DMS153 treated with DMSO at 0.1 percent for 48 hours (cell line): ENCODE results near the gene FMN1.
A peak's percentile ranks its signal among the peaks of the same experiment; 100 is the strongest.

Experiments used
- DNase-seq: peaks from one replicate; lab custom pipeline; 2025; ENCODE audit not compliant: unreplicated experiment; lab: John Stamatoyannopoulos, UW

The FMN1 gene

GRCh38 chr15:33027306-33028035, 167.0 kb downstream of the FMN1 start:
- DNase-seq, result no peak

- no peak for DNase-seq
These were observed 167.9 kb downstream of the FMN1 start for GRCh38 chr15:33026614-33027013.

DNA sequence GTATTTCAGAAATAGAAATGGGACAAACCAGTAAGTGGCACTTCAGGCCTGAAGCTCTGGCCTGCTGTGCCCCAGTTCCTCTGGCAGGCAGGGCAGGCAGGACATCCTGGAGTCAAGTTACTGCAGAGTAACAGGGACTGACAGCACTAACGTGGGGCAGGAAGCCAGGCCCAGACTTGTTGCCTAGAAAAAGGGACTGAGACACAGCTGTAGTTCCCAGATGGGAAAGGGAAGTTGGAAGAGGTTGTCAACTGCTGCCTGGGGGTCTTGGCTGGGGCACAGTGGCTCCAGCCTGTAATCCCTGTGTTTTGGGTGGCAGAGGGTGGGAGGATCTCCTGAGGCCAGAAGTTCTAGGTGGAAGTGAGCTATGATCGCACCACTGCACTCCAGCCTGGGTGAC, 171.9 kb downstream of the FMN1 start:
- no peak for DNase-seq

DNA sequence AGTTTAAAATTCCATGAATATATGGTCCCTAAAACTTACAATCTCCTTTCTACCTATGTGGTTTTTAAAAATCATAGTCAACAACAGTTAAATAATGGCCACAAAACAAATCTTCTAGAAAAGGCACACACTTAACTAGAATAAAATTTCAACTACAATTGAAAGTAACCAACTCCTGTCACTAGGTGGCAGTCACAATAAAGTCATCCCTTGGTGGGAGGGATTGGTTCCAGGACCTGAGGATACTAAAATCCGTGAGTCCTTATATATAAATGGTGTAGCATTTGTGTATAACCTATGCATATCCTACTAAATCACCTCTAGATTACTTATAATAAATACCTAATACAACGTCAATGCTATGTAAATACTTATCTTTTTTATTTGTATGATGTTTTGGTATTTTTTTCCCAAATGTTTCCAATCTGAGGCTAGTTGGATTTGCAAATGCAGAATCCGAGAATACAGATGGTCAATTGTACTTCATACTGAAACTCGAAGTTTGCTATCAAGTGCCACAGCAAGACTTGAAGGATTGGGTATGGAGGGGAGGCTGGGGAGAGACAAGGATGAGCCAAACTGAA, 172.6 kb downstream of the FMN1 start:
- peak; percentile 12 for DNase-seq

DNA sequence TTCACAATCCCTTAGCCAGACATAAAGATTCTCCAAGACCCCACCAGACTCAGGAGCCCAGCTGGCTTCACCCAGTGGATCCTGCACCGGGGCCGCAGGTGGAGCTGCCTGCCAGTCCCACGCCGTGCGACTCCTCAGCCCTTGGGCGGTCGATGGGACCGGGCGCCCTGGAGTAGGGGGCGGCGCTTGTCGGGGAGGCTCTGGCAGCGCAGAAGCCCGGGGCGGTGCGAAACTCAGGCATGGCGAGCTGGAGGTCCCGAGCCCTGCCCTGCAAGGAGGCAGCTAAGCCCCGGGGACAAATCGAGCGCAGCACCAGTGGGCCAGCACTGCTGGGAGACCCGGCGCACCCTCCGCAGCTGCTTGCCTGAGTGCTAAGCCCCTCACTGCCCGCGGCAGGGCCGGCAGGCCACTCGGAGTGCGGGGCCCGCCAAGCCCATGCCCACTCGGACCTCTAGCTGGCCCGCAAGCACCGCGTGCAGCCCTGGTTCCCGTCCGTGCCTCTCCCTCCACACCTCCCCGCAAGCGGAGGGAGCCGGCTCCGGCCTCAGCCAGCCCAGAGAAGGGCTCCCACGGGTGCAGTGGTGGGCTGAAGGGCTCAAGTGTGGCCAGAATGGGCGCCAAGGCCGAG, 175.0 kb downstream of the FMN1 start:
- no peak for DNase-seq

GRCh38 chr15:33016405-33017024, 178.0 kb downstream of the FMN1 start:
- no peak for DNase-seq

DNA sequence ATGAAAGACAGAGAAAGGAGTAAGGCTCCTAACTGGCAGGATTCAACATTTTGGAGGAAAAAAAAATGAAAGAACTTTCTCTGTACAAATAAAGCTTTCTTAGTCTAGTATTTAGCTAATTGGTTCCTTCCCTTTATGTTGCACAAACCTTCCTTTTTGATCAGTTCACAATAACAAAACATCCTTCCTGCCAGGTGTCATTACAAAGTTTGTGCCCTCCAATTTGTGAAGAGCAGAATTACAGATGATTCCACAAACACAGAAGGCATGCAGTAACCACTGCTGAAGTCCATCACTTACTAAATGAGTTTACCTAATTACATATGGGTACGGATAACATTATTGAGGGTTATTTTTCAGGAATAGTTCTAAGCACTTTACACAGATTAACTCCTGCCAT, 179.9 kb downstream of the FMN1 start:
- DNase-seq, result no peak

DNA sequence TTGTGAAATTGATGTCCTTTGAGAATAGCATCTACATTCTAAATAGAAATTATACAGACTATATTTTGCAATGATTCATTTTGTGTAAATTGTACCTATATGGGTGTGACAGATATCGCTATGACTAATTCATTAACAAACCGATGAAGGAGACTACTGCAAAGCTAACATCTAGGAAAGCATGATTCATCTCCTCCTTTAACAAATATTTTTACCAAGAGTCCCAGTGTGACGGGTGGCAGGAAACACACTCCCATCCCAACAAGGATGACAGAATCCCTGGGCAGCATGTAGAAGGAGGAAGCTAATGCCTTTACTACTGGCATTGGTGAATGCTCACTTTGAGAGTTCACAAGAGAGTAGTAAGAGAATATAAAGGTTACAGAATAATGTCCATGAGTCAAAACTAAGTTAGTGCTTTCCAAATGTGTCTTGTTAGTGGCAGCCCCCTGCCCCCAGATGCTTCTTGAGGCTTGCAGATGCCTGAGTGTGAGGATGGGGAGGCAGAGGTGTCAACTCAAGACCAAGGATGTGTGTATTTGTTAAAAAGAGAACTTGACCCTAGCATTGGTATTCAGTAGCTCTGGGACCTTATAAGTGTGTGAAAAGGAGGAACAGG, 180.6 kb downstream of the FMN1 start:
- no peak for DNase-seq

DNA sequence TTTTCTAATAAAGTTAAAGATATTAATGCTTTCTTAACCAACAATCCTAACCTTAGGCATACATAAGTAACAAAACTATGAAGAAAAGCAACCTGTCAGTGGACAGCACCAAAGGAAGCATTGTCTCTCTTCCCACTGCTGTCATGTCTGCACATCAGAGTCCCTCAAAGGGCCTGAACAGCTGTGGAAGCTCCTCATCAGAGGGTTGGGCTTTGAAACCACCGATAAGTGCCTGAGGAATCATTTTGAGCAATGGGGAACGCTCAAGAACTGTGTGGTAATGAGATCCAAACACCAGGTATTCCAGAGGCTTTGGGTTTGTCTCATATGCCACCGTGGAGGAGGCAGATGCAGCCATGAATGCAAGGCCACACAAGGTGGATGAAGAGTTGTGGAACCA, 182.5 kb downstream of the FMN1 start:
- DNase-seq, result no peak

- DNase-seq, result no peak
These were observed 184.9 kb downstream of the FMN1 start for GRCh38 chr15:33009603-33010002.

DNA sequence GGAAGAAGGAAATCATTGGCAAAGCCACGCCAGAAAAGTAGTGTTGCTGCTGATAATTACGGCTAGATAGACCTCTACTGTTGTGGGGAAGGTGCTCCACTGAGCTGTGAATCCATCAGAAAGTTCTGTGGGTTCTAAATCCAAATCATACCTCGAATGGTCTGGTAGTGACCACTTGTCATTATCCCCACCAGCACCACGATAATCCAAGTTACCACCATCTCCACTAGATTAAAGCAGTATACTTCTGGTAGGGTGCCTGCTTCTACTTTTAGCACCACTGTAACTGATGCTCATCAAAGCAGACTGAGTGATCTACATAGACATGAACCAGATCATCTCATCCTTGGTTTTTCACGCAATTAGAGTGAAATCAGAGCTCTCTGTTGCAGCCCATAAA, 185.5 kb downstream of the FMN1 start:
- DNase-seq, result no peak

- no peak for DNase-seq
These were observed 186.1 kb downstream of the FMN1 start for GRCh38 chr15:33008284-33008995.

DNA sequence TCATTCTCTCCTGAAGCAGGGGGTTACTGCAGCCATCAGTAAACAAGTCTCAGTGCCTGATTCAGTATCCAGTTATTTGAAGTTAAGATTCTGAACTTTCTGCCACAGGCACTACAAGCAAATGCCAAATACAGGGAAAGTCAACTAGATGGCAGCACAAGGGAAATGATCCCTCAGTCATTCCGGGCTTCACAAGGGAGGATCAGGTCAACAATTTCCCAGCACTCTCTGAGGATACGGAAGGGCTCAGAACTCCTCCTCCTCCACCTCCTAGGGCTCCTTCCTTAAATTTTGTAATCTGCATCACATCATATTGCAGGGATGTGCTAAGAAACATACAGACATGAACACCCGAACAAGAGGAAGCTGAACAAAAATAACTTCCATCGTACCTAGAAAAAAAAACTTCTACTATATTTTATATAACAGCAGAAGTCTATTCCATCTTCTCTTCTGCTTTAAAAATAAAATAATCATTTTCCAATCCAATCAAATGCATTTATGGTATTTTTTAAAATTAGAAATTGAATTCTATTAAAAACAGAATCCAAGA, 187.1 kb downstream of the FMN1 start:
- DNase-seq, result no peak

DNA sequence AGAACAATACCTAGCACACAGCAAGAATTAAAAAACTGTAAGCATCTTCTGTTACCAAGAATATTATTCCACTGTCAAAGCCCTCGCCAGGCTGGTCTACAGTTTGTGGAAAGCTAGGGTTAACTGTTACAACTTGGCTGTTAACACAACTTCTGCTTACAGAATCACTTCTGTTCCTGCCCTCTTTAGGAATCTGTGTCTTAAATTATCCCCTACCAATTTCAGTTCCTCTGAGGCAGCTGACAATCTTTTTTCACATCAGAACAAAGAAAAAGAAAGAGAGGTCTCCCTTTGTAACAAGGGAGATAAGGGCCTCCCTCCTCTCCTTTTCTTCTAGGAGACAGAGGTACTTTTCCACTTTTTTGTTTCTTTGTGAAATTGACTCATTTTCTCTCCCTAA, 188.9 kb downstream of the FMN1 start:
- no peak for DNase-seq

DNA sequence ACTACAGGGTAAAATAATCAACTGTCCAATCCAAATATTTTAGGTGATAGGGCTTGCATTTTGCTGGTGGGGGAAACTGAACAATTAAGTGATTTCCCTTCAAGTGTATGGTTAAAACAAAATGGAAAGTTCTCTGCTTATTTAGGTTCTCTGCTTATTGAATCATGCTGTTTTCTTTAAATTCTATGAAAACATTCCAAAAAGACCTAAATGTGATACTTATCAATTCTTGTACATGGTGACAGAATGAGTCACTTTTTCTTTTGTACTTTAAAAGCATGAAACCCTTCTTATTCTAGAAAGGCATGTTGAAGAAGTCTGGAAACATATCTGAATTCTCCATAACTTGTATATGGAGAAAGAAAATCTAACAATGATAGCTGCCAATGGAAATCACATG, 192.6 kb downstream of the FMN1 start:
- no peak for DNase-seq

DNA sequence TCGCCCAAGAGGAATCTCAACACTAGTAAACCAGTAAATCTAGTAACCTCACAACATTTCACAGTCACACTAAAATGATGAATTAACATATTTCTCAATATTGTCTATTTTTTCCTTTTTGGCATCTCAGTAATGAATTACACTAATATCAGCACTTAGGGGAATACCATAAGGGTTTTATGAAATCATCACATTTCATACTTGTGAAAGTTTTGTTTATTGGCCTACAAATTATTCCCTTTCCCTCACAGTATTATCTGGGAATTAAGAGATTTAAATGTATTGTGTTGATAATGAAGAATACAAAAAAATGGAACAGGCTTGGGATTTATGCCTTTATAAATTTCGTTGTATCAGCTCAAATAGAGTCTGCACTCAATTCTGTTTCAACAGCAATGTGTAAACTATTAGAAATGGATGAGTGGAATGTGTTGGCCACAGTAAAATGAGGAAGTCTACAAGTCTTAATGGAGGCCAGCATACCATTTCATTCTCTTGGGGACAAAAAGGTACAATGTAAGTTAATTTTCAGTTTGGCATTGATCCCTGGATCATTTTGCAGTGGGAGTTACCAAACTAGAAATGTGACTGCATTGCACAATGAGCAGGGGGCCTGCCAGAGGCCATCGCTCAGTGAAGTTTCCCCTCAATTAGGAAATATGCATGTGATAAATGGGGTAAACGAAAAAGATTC, 195.4 kb downstream of the FMN1 start:
- DNase-seq, result no peak

GRCh38 chr15:32998182-32998581, 196.3 kb downstream of the FMN1 start:
- DNase-seq, result no peak

DNA sequence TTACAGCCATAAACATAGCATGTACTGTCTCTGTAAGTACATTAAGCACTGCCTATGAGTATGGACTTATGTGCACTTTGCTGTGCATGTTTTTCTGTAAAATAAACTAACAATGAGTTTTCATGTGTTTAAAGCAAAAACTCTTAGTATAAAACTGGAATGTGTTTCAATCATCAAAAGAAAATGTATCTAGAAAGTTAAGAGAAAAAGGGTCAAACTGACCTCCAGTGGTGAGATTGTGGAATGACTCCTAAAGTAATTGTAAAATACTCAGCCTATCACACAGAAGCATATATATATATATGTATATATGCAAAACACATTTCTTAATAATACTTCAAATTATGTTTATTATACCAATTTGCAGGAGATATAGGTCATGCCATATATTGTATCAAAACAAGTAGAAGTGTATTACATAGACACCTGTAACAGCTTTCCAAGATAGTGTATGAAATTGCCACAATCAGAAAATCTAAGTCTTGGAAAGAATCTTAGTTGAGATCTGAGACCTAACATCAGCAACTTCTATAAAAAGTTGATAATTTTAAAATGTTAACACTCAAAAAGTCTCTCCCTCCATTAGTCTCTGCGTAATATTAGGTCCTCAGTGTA, 199.6 kb downstream of the FMN1 start:
- no peak for DNase-seq

DNA sequence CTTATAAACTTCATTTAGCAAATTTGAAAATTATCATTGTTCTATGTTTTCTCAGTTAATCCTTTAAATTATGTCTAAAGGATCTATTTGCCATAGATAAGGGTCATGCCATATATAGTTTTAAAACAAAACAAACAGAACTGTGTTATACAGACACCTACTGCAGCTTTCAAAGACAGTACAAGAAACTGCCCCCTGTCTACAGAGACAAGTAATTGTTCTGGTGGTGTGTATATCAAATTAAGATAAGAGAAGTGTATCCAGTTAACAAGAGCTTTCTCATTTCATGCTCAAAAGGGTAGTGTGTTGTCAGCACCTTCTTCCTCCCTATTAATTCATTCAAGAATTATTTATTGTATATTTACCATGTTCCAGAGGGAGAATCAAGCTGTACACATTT, 201.2 kb downstream of the FMN1 start:
- DNase-seq, result no peak

DNA sequence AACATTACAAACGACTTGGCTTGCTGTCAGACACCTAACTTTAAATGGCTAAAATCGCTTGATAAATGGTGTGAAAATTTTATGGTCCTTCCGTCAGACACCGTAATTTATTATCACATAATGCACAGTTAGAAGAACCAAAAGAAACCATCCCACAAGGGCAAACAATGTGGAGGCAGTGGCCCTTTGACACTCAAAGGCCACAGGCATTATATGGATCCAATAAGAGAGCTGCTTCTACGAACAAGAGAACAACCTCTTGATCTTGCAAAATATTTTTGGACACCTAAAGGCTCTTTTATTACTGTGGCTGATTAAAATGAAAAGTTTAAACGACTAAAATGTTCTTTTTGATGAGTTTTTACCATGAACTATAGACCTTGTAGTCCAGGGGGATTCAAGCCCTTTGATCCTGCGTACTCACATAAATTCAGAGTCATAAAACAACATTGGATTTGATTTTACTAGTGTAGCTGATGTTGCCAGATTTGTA, 202.8 kb downstream of the FMN1 start:
- DNase-seq, result no peak
